ENCODE data around the gene TNNT3. TPM values are rescaled to one million over a fixed set of nuclear protein-coding genes. Genes with fewer than 3 reads are reported as not detected.

The TNNT3 gene
- total RNA-seq, 1 donor from 2014 or later = 30.7 TPM

DNA sequence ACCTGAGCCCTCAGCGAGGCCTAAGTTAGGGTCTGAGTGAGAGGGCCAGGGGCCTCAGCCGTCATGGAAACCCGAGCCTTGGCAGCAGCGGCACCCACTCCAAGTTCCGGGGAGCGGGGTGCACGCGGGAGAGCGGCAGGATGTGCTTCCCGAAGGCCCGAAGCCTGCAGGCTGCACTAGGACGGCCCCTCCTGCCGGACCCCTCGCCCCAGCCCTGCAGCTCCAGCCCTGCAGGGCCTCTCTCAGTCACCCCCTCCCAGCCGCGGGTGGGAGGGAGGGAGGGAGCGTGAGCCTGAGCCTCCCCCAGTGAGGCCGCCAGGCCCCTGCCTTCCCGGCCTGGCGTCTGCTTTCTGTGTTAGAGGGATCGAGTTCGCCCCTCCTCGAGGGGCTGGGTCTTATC lies 50.3 kb downstream of the TNNT3 start:
- Histone ChIP-seq H3K27me3 (ENCODE audit: low read depth) (no peaks in the 10 kb centered on the region), H3K4me1 (no peaks in the 10 kb centered on the region), H3K36me3 (no peaks in the 10 kb centered on the region), H3K27ac (replicated peaks) (no peak overlapping the region), H3K4me3 (no peak overlapping the region), H3K9me3 (replicated peaks) (no peaks in the 10 kb centered on the region)
- DNase-seq = no peak
- TF ChIP-seq CTCF (IDR thresholded peaks at IDR 0.05; ENCODE audit: borderline replicate concordance) = no peak
- intact Hi-C loops (cut with micrococcal nuclease) = no loop called here

GRCh38 chr11:1970956-1971355 lies 51.5 kb downstream of the TNNT3 start:
- DNase-seq = peak; percentile 9
- intact Hi-C loops (cut with micrococcal nuclease) = no loop called here

DNA sequence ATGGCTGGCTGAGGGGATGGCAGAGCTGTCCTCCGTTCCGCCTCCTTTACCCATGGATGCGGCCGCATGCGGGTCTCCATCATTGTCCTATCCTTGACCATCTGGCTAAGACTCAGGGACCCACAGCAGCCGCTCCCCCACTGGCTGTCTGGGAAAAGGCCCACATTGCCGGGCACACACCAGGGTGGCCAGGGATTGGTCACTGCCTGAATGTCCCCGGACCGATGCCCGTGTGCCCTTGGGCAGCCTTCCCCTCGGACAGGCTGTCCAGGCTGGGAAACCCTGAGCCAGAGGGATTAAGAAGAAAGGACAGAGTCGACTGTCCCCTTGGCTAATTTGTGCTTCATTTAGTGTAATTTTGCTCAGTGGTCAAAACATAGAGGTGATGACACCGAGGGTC lies 55.7 kb downstream of the TNNT3 start:
- intact Hi-C loops (cut with micrococcal nuclease) = no loop called here
- no peak overlapping the region for H3K4me3 ChIP-seq
- no peak for DNase-seq
- no peaks in the 10 kb centered on the region for H3K27me3 ChIP-seq (ENCODE audit: low read depth)
- H3K9me3 ChIP-seq (replicated peaks) = no peaks in the 10 kb centered on the region
- no peaks in the 10 kb centered on the region for H3K36me3 ChIP-seq
- no peak overlapping the region for H3K27ac ChIP-seq (replicated peaks)
- TF ChIP-seq CTCF (IDR thresholded peaks at IDR 0.05; ENCODE audit: borderline replicate concordance) = no peak
- H3K4me1 ChIP-seq = no peaks in the 10 kb centered on the region

More at GRCh38 chr11:1970956-1971355, 51.5 kb downstream of the TNNT3 start:
- Histone ChIP-seq H3K4me3 (no peak overlapping the region), H3K27ac (replicated peaks) (no peak overlapping the region), H3K27me3 (ENCODE audit: low read depth) (no peaks in the 10 kb centered on the region), H3K36me3 (no peaks in the 10 kb centered on the region), H3K4me1 (no peaks in the 10 kb centered on the region), H3K9me3 (replicated peaks) (no peaks in the 10 kb centered on the region)
- no peak for TF ChIP-seq CTCF (IDR thresholded peaks at IDR 0.05; ENCODE audit: borderline replicate concordance)

GRCh38 chr11:1978720-1979473 lies 59.4 kb downstream of the TNNT3 start:
- Histone ChIP-seq H3K9me3 (replicated peaks) (no peaks in the 10 kb centered on the region), H3K36me3 (no peaks in the 10 kb centered on the region), H3K4me1 (no peaks in the 10 kb centered on the region), H3K27me3 (ENCODE audit: low read depth) (no peaks in the 10 kb centered on the region), H3K4me3 (no peak overlapping the region), H3K27ac (replicated peaks) (no peak overlapping the region)
- intact Hi-C loops (cut with micrococcal nuclease) = no loop called here
- TF ChIP-seq CTCF (IDR thresholded peaks at IDR 0.05; ENCODE audit: borderline replicate concordance) = no peak
- DNase-seq = no peak

DNA sequence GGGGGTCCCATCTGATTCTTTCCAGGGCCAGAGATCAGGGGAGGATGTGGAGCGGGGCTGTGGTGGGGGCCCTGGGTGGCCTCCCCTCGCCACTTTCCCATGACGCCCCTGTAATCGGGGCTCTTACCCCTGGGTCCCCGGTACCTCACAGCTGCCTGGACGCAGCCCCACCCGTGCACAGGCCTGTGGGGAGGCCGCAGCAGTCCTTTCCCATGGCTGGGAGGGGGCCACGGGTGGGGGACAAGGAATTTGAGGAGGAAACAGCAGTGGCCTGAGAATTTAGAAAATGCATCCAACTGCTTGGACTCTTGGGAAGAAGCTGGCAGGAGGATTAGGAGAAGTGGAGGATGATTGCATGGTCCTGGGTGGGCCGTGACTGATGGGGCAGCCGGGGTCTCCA lies 60.1 kb downstream of the TNNT3 start:
- Histone ChIP-seq H3K27ac (replicated peaks) (no peak overlapping the region), H3K4me3 (no peak overlapping the region), H3K4me1 (no peaks in the 10 kb centered on the region), H3K9me3 (replicated peaks) (no peaks in the 10 kb centered on the region), H3K27me3 (ENCODE audit: low read depth) (no peaks in the 10 kb centered on the region), H3K36me3 (no peaks in the 10 kb centered on the region)
- intact Hi-C loops (cut with micrococcal nuclease) = no loop called here
- no peak for DNase-seq
- no peak for TF ChIP-seq CTCF (IDR thresholded peaks at IDR 0.05; ENCODE audit: borderline replicate concordance)
